GM21390 (cell line): ENCODE results near the gene TAF1B.

Source experiments
- ATAC-seq: cut with Tn5 transposase; IDR thresholded peaks from one replicate; pipeline ENCODE4 v1.9.1; 2021; ENCODE audit not compliant: unreplicated experiment

Gene TAF1B

GRCh38 chr2:9982891-9983290, 139.6 kb downstream of the TAF1B start:
- ATAC-seq, result no peak

GRCh38 chr2:9983401-9984216, 140.3 kb downstream of the TAF1B start:
- ATAC-seq, result no peak
